GM12878 (cell line): ENCODE measurements around the gene RGS19. TPM values are rescaled to one million over a fixed set of nuclear protein-coding genes. Genes with fewer than 3 reads are reported as not detected.

Experiments used
- BCL3 ChIP-seq: IDR thresholded peaks from 2 replicates; pipeline ENCODE4 v1.6.1; 2011; ENCODE audit warnings: borderline replicate concordance, low read depth, mild to moderate bottlenecking, moderate library complexity, low read length; ENCODE audit not compliant: insufficient read depth, poor library complexity, severe bottlenecking
- CBX5 ChIP-seq: sonication (generic); IDR thresholded peaks from 2 replicates; pipeline ENCODE4 v1.6.1; 2016; ENCODE audit warnings: low read depth, moderate library complexity, mild to moderate bottlenecking, inconsistent platforms
- CREM ChIP-seq: IDR thresholded peaks from 2 replicates; pipeline ENCODE4 v1.6.1; 2014; ENCODE audit warnings: antibody characterized with exemption, low read depth
- DPF2 ChIP-seq: fragments of 450-650 bp; IDR thresholded peaks from 2 replicates; pipeline ENCODE4 v1.6.1; 2017; ENCODE audit warnings: mild to moderate bottlenecking
- E2F4 ChIP-seq: IDR thresholded peaks from 2 replicates; pipeline ENCODE4 v1.6.1; 2012; ENCODE audit warnings: low read depth, low read length, improper control_type of control experiment
- FOS ChIP-seq: IDR thresholded peaks from 3 replicates; pipeline ENCODE4 v1.6.1; 2011; ENCODE audit warnings: borderline replicate concordance; ENCODE audit not compliant: insufficient read length; ENCODE audit errors: extremely low read depth
- KAT2A ChIP-seq: conservative IDR thresholded peaks from 2 replicates; pipeline ENCODE4 v1.6.1; 2011; ENCODE audit warnings: low read depth, low read length; ENCODE audit not compliant: control insufficient read depth
- KLF5 ChIP-seq: fragments of 450-650 bp; IDR thresholded peaks from 2 replicates; pipeline ENCODE4 v1.6.1; 2014; ENCODE audit warnings: mild to moderate bottlenecking; ENCODE audit not compliant: partially characterized antibody
- RFX5 ChIP-seq: IDR thresholded peaks from 2 replicates; pipeline ENCODE4 v1.6.1; 2011; ENCODE audit warnings: low read depth, low read length, improper control_type of control experiment
- SMARCA5 ChIP-seq: fragments of 450-650 bp; IDR thresholded peaks from 2 replicates; pipeline ENCODE4 v1.6.1; 2017; ENCODE audit warnings: mild to moderate bottlenecking
- SRF ChIP-seq, 2 experiments: IDR thresholded peaks; 2 replicates each; pipeline ENCODE4 v1.6.1; 2011; ENCODE audit warnings: low read depth in 2 of 2, low read length in 2 of 2, mild to moderate bottlenecking in 1 of 2, moderate library complexity in 1 of 2
- ZBTB11 ChIP-seq: fragments of 450-650 bp; formaldehyde crosslinking; IDR thresholded peaks from 2 replicates; pipeline ENCODE4 v1.5.0; 2022; ENCODE audit warnings: mild to moderate bottlenecking, missing genetic modification characterization
- ZBTB33 ChIP-seq: fragments of 450-650 bp; IDR thresholded peaks from 2 replicates; pipeline ENCODE4 v1.6.1; 2017; ENCODE audit warnings: mild to moderate bottlenecking
- ZNF274 ChIP-seq: IDR thresholded peaks from one replicate; pipeline ENCODE4 v1.8.0; 2011; ENCODE audit not compliant: insufficient read length, insufficient read depth
- ZNF687 ChIP-seq: fragments of 450-650 bp; IDR thresholded peaks from 2 replicates; pipeline ENCODE4 v1.6.1; 2017; ENCODE audit warnings: mild to moderate bottlenecking, moderate library complexity
- polyA plus RNA-seq, 11 experiments: library from polyadenylated mRNA; depleted of rRNA in 4 of 11; unstranded in 6 of 11; stranded (reverse) in 5 of 11; fragments of >200 nt; fragmentation: Nextera tagmentation in 4 of 11; fragmentation: Illumina TruSeq in 1 of 11; extraction: Ambion mirVana in 4 of 11; extraction: Trizol in 1 of 11; gene quantifications; 1 replicate in 1 of 11; 2 replicates in 10 of 11; pipeline versions ENCODE4 v1.2.1 to v1.2.3, GENCODE V29; 2011 to 2016; ENCODE audit warnings: inconsistent platforms in 2 of 11, missing spikeins in 2 of 11, low read depth in 1 of 11
- total RNA-seq, 4 experiments: library from RNA; depleted of rRNA in 3 of 4; stranded (reverse); fragments of >200 nt in 3 of 4; fragmentation: Illumina TruSeq in 1 of 4; extraction: Trizol in 1 of 4; gene quantifications; 2 replicates each; pipeline versions ENCODE4 v1.2.1 to v1.2.3, GENCODE V29; 2013 to 2021

RGS19 gene
- total and polyA plus RNA-seq, 10 of the 15 experiments (the other 5 are each of a cell fraction or from before 2014, with no cell fraction given), result 0.82 to 62.4 (median 39.8) TPM

- no peak for TF ChIP-seq KLF5
- no peak for TF ChIP-seq CBX5
- TF ChIP-seq BCL3, result no peak
- no peak for TF ChIP-seq RFX5
- TF ChIP-seq ZNF687, result no peak
- TF ChIP-seq CREM, result peak; percentile 36; the same call in 1 of the 2 replicates
- no peak for TF ChIP-seq ZBTB33
- TF ChIP-seq SRF (IDR thresholded peaks at IDR 0.05; ENCODE audit: low read depth in 2 of 2, low read length in 2 of 2), result no peak
- peak; percentile 51 for TF ChIP-seq DPF2
- no peak for TF ChIP-seq E2F4
- no peak for TF ChIP-seq ZBTB11
- no peak; the same call in none of the 2 replicates for TF ChIP-seq SMARCA5
- TF ChIP-seq ZNF274, result no peak
- no peak for TF ChIP-seq FOS
- no peak for TF ChIP-seq KAT2A
Observed at GRCh38 chr20:64057628-64058498, 21.5 kb downstream of the RGS19 start (continued).
